ENCODE measurements around the gene TRAF2.
"Not testable (repeated sequence)": the region's sequence is repeated elsewhere in the genome, so short reads cannot be mapped to it uniquely, and the experiment has no call there.

- TF ChIP-seq POLR2A (IDR thresholded peaks at IDR 0.05), result not testable (repeated sequence)
- TF ChIP-seq POLR2AphosphoS5 (IDR thresholded peaks at IDR 0.05), result peak in 1 of 3 donors; percentile 11
Measured at GRCh38 chr9:136842380-136842948, 43.9 kb upstream of the TRAF2 start, which contains the start of gene AJM1.
